A549 (cell line): ENCODE results near the gene BHLHE23. TPM values are rescaled to one million over a fixed set of nuclear protein-coding genes. Genes with fewer than 3 reads are reported as not detected.

Source experiments
- ATAC-seq, 2 experiments: fragments of 200-7000 bp in 1 of 2; fragments of >200 bp in 1 of 2; cut with Nextera tagmentation in 1 of 2; cut with Tn5 transposase in 1 of 2; 3 replicates each; pipeline versions ENCODE4 v1.8.0 to v1.9.1; 2018 to 2020; ENCODE audit warnings: mild to moderate bottlenecking in 1 of 2, moderate library complexity in 1 of 2
- CTCF ChIA-PET: fragments of 300-600 bp; sonication (Branson Sonifier 250); formaldehyde crosslinking; extraction: SDS; loops from one replicate; lab custom pipeline; 2021; ENCODE audit warnings: antibody characterized with exemption, inconsistent platforms; lab: Yijun Ruan, JAX
- POLR2A ChIA-PET: fragments of 350-600 bp; formaldehyde crosslinking; extraction: SDS; loops from one replicate; lab custom pipeline; 2021; ENCODE audit warnings: antibody characterized with exemption, inconsistent platforms; lab: Yijun Ruan, JAX
- DNase-seq, 2 experiments: peaks; one replicate each; pipeline versions ENCODE4 v3.0.0 to v3.0.0-alpha.2; 2011 to 2016; ENCODE audit warnings: low read depth in 1 of 2, low spot score in 1 of 2
- FAIRE-seq: peaks from 2 replicates; lab custom pipeline; 2011; peaks lifted over from hg19 to GRCh38; lab: Jason Lieb, UNC
- H3K27ac ChIP-seq, 2 experiments: fragments of >200 bp; sonication (Bioruptor Twin); formaldehyde crosslinking; 3 replicates each; pipeline ENCODE4 v1.5.1; 2016 to 2017
- H3K4me1 ChIP-seq: fragments of >200 bp; sonication (Bioruptor Twin); formaldehyde crosslinking; 3 replicates; pipeline ENCODE4 v1.6.1; 2016
- H3K4me2 ChIP-seq: fragments of >200 bp; sonication (Bioruptor Twin); formaldehyde crosslinking; 3 replicates; pipeline ENCODE4 v1.6.1; 2016
- H3K4me3 ChIP-seq: fragments of >200 bp; sonication (Bioruptor Twin); formaldehyde crosslinking; 3 replicates; pipeline ENCODE4 v1.5.1; 2016
- H3K9me3 ChIP-seq: fragments of >200 bp; sonication (Bioruptor Twin); formaldehyde crosslinking; 3 replicates; pipeline ENCODE4 v1.6.1; 2016
- BHLHE40 ChIP-seq: IDR thresholded peaks from 2 replicates; pipeline ENCODE4 v1.6.1; 2012; ENCODE audit warnings: low read depth, low read length, inconsistent platforms
- CHD2 ChIP-seq: fragments of 150-350 bp; IDR thresholded peaks from 2 replicates; pipeline ENCODE4 v1.6.1; 2014; ENCODE audit warnings: low read length; ENCODE audit not compliant: partially characterized antibody
- EHF ChIP-seq: fragments of 250-450 bp; sonication (Bioruptor Pico); IDR thresholded peaks from 2 replicates; pipeline ENCODE4 v1.5.0; 2020; ENCODE audit warnings: mild to moderate bottlenecking
- FOXS1 ChIP-seq: fragments of 250-450 bp; sonication (Bioruptor Pico); IDR thresholded peaks from 2 replicates; pipeline ENCODE4 v1.5.0; 2020; ENCODE audit warnings: mild to moderate bottlenecking, moderate library complexity
- HDAC2 ChIP-seq: fragments of 200-600 bp; sonication (generic); IDR thresholded peaks from 2 replicates; pipeline ENCODE4 v1.6.1; 2016
- HOXB13 ChIP-seq: fragments of 250-450 bp; sonication (Bioruptor Pico); IDR thresholded peaks from 2 replicates; pipeline ENCODE4 v1.5.0; 2020; ENCODE audit warnings: low read depth, mild to moderate bottlenecking, moderate library complexity
- JUNB ChIP-seq: fragments of >200 bp; sonication (Bioruptor Twin); formaldehyde crosslinking; IDR thresholded peaks from 2 replicates; pipeline ENCODE4 v1.6.1; 2016
- MAFK ChIP-seq: fragments of 450-650 bp; IDR thresholded peaks from 2 replicates; pipeline ENCODE4 v1.6.1; 2014; ENCODE audit not compliant: partially characterized antibody
- PHF8 ChIP-seq: fragments of 200-600 bp; sonication (generic); IDR thresholded peaks from 2 replicates; pipeline ENCODE4 v1.6.1; 2016; ENCODE audit warnings: low read depth, mild to moderate bottlenecking, antibody characterized with exemption, moderate library complexity, borderline replicate concordance
- REST ChIP-seq: fragments of 200-600 bp; sonication (generic); IDR thresholded peaks from 2 replicates; pipeline ENCODE4 v1.6.1; 2016; ENCODE audit warnings: antibody characterized with exemption, mild to moderate bottlenecking, moderate library complexity
- TFCP2L1 ChIP-seq: fragments of 250-450 bp; sonication (Bioruptor Pico); IDR thresholded peaks from 2 replicates; pipeline ENCODE4 v1.5.0; 2021; ENCODE audit warnings: mild to moderate bottlenecking
- TP53 ChIP-seq: fragments of 250-450 bp; sonication (Bioruptor Pico); IDR thresholded peaks from 2 replicates; pipeline ENCODE4 v1.5.0; 2021; ENCODE audit warnings: mild to moderate bottlenecking, moderate library complexity
- ZC3H11A ChIP-seq: fragments of 450-650 bp; IDR thresholded peaks from 2 replicates; pipeline ENCODE4 v1.6.1; 2014; ENCODE audit warnings: antibody characterized with exemption, mild to moderate bottlenecking
- WGBS: methylation state at CpG from one replicate; pipeline ENCODE4 v1.1.6; 2017; ENCODE audit errors: missing lambda C conversion rate; 5-methylcytosine and 5-hydroxymethylcytosine counted together
- polyA plus RNA-seq, 4 experiments: library from polyadenylated mRNA; depleted of rRNA in 3 of 4; stranded (reverse); fragments of >200 nt; fragmentation: RNase III in 1 of 4; extraction: RNeasy Plus Mini Kit Qiagen cat#74134 plus additional on column Dnase treatment in 1 of 4; gene quantifications; 2 replicates in 3 of 4; 3 replicates in 1 of 4; pipeline ENCODE4 v1.2.3, GENCODE V29; 2011 to 2017
- TF ChIP-seq, protein P1 (sequence below): IDR thresholded peaks from 2 replicates; pipeline ENCODE4 v1.6.1; 2012
- TF ChIP-seq, protein P2 (sequence below): fragments of >200 bp; sonication (Bioruptor Twin); formaldehyde crosslinking; IDR thresholded peaks from 3 replicates; pipeline ENCODE4 v1.6.1; 2016
- TF ChIP-seq, protein P3 (sequence below): IDR thresholded peaks from 2 replicates; pipeline ENCODE4 v1.6.1; 2012
- TF ChIP-seq, protein P4 (sequence below): fragments of 450-650 bp; IDR thresholded peaks from 2 replicates; pipeline ENCODE4 v1.6.1; 2014; ENCODE audit warnings: antibody characterized with exemption

BHLHE23 gene
- polyA plus RNA-seq, 2 of the 4 experiments (the other 2 are of a cell fraction) = not detected

DNA sequence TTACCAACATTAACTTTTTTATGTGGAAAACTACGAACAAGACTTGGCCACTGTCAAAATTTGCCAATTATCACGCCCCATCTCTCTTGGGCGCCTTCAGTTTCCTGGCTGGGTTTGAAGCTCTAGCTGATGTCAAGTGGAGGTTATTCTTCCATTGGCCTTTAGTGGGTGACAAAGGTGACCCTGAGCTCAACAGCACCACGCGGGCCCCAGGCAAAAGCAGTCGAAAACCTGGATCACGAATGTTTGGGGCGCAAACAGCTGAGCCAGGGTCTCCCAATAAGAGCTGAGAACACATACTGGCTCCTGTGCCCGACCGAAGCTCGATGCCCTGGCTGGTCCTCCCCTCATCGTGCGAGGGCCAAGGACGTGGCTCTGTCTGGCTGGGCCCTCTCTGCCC is 27.5 kb downstream of the BHLHE23 start (continued):
- TF ChIP-seq PHF8 (no peak), ZC3H11A (no peak), TP53 (CRISPR knock-in tag) (no peak), HOXB13 (CRISPR knock-in tag) (no peak), FOXS1 (CRISPR knock-in tag) (no peak), MAFK (no peak)

GRCh38 chr20:62978561-62978943 is 28.2 kb downstream of the BHLHE23 start:
- 62% methylated on average over 9 of the region's 13 CpGs for whole genome bisulfite sequencing
- CTCF ChIA-PET = interaction anchor here (1.1 to 2.3 kb wide), 6 partner anchors 8 to 402 kb away, joined by 3 to 15 read pairs (median 3); no protein-coding TSS in a partner anchor
- no peaks in the 10 kb centered on the region for H3K9me3 ChIP-seq
- H3K4me2 ChIP-seq = no peak overlapping the region
- H3K4me3 ChIP-seq = no peak overlapping the region
- FAIRE-seq (no peak), DNase-seq (no peak), ATAC-seq (no peak)
- H3K4me1 ChIP-seq = no peaks in the 10 kb centered on the region
- TF ChIP-seq, protein P1, sequence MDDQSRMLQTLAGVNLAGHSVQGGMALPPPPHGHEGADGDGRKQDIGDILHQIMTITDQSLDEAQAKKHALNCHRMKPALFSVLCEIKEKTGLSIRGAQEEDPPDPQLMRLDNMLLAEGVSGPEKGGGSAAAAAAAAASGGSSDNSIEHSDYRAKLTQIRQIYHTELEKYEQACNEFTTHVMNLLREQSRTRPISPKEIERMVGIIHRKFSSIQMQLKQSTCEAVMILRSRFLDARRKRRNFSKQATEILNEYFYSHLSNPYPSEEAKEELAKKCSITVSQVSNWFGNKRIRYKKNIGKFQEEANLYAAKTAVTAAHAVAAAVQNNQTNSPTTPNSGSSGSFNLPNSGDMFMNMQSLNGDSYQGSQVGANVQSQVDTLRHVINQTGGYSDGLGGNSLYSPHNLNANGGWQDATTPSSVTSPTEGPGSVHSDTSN = no peak
- TF ChIP-seq JUNB (no peak), HOXB13 (CRISPR knock-in tag) (no peak), TFCP2L1 (CRISPR knock-in tag) (no peak), BHLHE40 (no peak), EHF (no peak), REST (no peak), HDAC2 (no peak), CHD2 (no peak)
- TF ChIP-seq, protein P2, sequence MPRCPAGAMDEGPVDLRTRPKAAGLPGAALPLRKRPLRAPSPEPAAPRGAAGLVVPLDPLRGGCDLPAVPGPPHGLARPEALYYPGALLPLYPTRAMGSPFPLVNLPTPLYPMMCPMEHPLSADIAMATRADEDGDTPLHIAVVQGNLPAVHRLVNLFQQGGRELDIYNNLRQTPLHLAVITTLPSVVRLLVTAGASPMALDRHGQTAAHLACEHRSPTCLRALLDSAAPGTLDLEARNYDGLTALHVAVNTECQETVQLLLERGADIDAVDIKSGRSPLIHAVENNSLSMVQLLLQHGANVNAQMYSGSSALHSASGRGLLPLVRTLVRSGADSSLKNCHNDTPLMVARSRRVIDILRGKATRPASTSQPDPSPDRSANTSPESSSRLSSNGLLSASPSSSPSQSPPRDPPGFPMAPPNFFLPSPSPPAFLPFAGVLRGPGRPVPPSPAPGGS = no peak
- TF ChIP-seq, protein P3, sequence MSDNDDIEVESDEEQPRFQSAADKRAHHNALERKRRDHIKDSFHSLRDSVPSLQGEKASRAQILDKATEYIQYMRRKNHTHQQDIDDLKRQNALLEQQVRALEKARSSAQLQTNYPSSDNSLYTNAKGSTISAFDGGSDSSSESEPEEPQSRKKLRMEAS = no peak
- TF ChIP-seq, protein P4, sequence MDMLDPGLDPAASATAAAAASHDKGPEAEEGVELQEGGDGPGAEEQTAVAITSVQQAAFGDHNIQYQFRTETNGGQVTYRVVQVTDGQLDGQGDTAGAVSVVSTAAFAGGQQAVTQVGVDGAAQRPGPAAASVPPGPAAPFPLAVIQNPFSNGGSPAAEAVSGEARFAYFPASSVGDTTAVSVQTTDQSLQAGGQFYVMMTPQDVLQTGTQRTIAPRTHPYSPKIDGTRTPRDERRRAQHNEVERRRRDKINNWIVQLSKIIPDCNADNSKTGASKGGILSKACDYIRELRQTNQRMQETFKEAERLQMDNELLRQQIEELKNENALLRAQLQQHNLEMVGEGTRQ = no peak
- no peak overlapping the region for H3K27ac ChIP-seq
- POLR2A ChIA-PET = no interaction called here
